Naive thymus-derived CD4-positive, alpha-beta T cell (primary cell): Measurements from ENCODE around the gene BCR. TPM values are rescaled to one million over a fixed set of nuclear protein-coding genes. Genes with fewer than 3 reads are reported as not detected.
A peak's percentile ranks its signal among the peaks of the same experiment; 100 is the strongest.

ENCODE experiments used
- ATAC-seq: fragments of 150-1000 bp; cut with Tn5 transposase; 2 replicates; pipeline ENCODE4 v1.10.0; 2021; ENCODE audit warnings: mild to moderate bottlenecking, moderate library complexity
- CTCF ChIA-PET: fragments of 350-600 bp; sonication (Branson Sonifier 250); formaldehyde crosslinking; loops from one replicate; lab custom pipeline; 2021; ENCODE audit warnings: antibody characterized with exemption; lab: Charles Lee
- POLR2A ChIA-PET: fragments of 350-600 bp; sonication (Branson Sonifier 250); formaldehyde crosslinking; loops from one replicate; lab custom pipeline; 2021; ENCODE audit warnings: antibody characterized with exemption, inconsistent platforms; lab: Charles Lee
- DNase-seq, 9 donors: peaks; one replicate each; pipeline versions ENCODE4 v3.0.0 to v3.0.0-alpha.2; 2020 to 2022; ENCODE audit warnings: mixed read lengths in 1 of 9
- H3K27ac ChIP-seq: one replicate; pipeline ENCODE4 v1.7.0; 2013; ENCODE audit warnings: mild to moderate bottlenecking, low read depth, low read length, moderate library complexity
- H3K27me3 ChIP-seq, 2 donors: one replicate each; pipeline ENCODE4 v1.7.0; 2013; ENCODE audit warnings: low read length in 2 of 2, mild to moderate bottlenecking in 2 of 2, moderate library complexity in 2 of 2; ENCODE audit not compliant: control insufficient read depth in 2 of 2, insufficient read depth in 2 of 2
- H3K36me3 ChIP-seq, 3 experiments: 1 replicate in 2 of 3; 2 replicates in 1 of 3; pipeline ENCODE4 v1.7.0; 2013; ENCODE audit warnings: low read length in 3 of 3, mild to moderate bottlenecking in 3 of 3, moderate library complexity in 1 of 3; ENCODE audit not compliant: insufficient read depth in 3 of 3, control insufficient read depth in 2 of 3
- H3K4me1 ChIP-seq, 2 donors: one replicate each; pipeline ENCODE4 v1.7.0; 2013; ENCODE audit warnings: low read length in 2 of 2, mild to moderate bottlenecking in 2 of 2, moderate library complexity in 1 of 2; ENCODE audit not compliant: control insufficient read depth in 2 of 2, insufficient read depth in 2 of 2
- H3K4me3 ChIP-seq: 2 replicates; pipeline ENCODE4 v1.7.0; 2013; ENCODE audit warnings: mild to moderate bottlenecking, low read length
- H3K9me3 ChIP-seq, 3 experiments: 1 replicate in 2 of 3; 2 replicates in 1 of 3; pipeline ENCODE4 v1.7.0; 2013; ENCODE audit warnings: low read length in 3 of 3; ENCODE audit not compliant: control insufficient read depth in 2 of 3
- H3K27ac Mint-ChIP-seq, 9 donors: one replicate each; pipeline ENCODE4 v1.8.0; 2020 to 2022; ENCODE audit warnings: mixed read lengths in 9 of 9, mild to moderate bottlenecking in 8 of 9, moderate library complexity in 5 of 9, inconsistent platforms in 2 of 9
- H3K27me3 Mint-ChIP-seq, 5 donors: one replicate each; pipeline ENCODE4 v1.8.0; 2021 to 2022; ENCODE audit warnings: mixed read lengths in 5 of 5, mild to moderate bottlenecking in 1 of 5
- H3K36me3 Mint-ChIP-seq, 5 donors: one replicate each; pipeline ENCODE4 v1.8.0; 2020 to 2022; ENCODE audit warnings: mixed read lengths in 5 of 5, mild to moderate bottlenecking in 3 of 5, inconsistent platforms in 1 of 5
- H3K4me1 Mint-ChIP-seq, 7 donors: one replicate each; pipeline ENCODE4 v1.8.0; 2020 to 2022; ENCODE audit warnings: mixed read lengths in 7 of 7, mild to moderate bottlenecking in 3 of 7, inconsistent platforms in 1 of 7
- H3K4me3 Mint-ChIP-seq, 10 donors: one replicate each; pipeline ENCODE4 v1.8.0; 2020 to 2022; ENCODE audit warnings: mild to moderate bottlenecking in 10 of 10, mixed read lengths in 10 of 10, moderate library complexity in 6 of 10, inconsistent platforms in 2 of 10
- H3K9me3 Mint-ChIP-seq, 11 donors: one replicate each; pipeline ENCODE4 v1.8.0; 2020 to 2022; ENCODE audit warnings: mixed read lengths in 11 of 11, mild to moderate bottlenecking in 4 of 11, inconsistent platforms in 1 of 11, moderate library complexity in 1 of 11
- intact Hi-C, 2 donors: fragments of 100-400 bp; cut with micrococcal nuclease; formaldehyde crosslinking; loops; one replicate each; pipeline ENCODE4 v1.15.1; 2023
- polyA plus RNA-seq, 2 donors: library from polyadenylated mRNA; unstranded; fragments of 300-500 nt; fragmentation: Illumina TruSeq; gene quantifications; one replicate each; pipeline ENCODE4 v1.2.3, GENCODE V29; 2021
- total RNA-seq, 6 experiments: library from RNA in 5 of 6; stranded (reverse) in 5 of 6; gene quantifications; 1 replicate in 5 of 6; 2 replicates in 1 of 6; pipeline ENCODE4 v1.2.3 and lab custom pipeline; 2021 to 2026

The BCR gene
- total and polyA plus RNA-seq, 7 experiments from 2014 or later: 6.1 to 103 (median 83.8) TPM

DNA sequence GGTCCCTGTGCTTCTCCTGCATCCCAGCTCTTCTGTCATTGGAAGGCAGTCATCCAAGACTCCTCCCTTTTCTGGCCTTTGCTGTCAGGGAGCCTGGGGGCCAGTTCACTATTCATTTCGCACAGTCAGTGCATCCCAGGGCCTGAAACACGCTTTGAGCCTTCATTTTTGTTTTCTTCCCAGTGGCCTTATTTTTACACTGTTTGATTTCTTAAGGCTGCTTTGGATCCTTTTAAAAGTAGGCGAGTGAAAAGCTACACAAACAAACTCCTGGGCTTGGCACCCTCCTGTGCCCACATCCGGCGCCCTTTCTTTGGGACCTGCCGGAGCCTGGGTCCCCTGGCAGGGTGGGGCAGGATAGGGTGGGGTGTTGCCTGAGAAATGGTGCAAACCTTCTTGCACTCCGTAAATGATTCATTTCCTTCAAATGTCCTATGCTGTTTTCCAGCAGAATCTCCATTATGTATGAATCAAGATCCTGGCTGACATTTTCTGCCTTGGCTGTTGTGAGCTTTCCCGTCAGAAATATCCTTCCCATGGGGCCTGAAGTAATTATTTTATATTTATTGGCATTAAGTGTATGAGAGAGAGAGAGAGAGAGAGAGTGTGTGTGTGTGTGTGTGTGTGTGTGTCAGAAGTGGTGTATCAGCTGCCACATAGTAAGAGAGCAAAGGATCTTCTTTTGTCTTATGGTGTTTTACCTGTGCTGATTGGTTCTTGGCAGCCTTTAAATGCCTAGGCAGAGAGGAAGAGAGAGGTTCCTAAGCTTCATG is 45.6 kb downstream of the BCR start:
- CTCF ChIA-PET: interaction anchor here (0.9 to 1.6 kb wide), 3 partner anchors 16 to 20 kb away, joined by 3 to 6 read pairs (median 4); no protein-coding TSS in a partner anchor
- no peaks in the 10 kb centered on the region for H3K36me3 ChIP-seq
- H3K9me3 ChIP-seq: peaks cover 0 to 12% (median 0%) of the 10 kb centered on the region in 3 experiments
- Mint-ChIP-seq H3K4me3 (peak overlapping the region; percentile 51 to 83 (median 72)), H3K36me3 (peaks cover 0 to 38% (median 31%) of the 10 kb centered on the region in 5 donors), H3K27ac (peak overlapping the region; percentile 69 to 96 (median 82)), H3K4me1 (peaks cover 62 to 99% (median 93%) of the 10 kb centered on the region in 7 donors), H3K27me3 (no peaks in the 10 kb centered on the region), H3K9me3 (peaks cover 0 to 38% (median 13%) of the 10 kb centered on the region in 11 donors)
- DNase-seq (peak in 7 of 9 donors; percentile 59 to 84 (median 73)), ATAC-seq (peak; percentile 81)
- H3K27ac ChIP-seq: peak overlapping the region; percentile 67
- POLR2A ChIA-PET: interaction anchor here (0.6 to 3.2 kb wide), 11 partner anchors 8 to 927 kb away, joined by 3 to 16 read pairs (median 4); partner anchors contain the start of gene BCR
- no peaks in the 10 kb centered on the region for H3K27me3 ChIP-seq
- no peak overlapping the region for H3K4me3 ChIP-seq
- H3K4me1 ChIP-seq: peaks cover 14 to 78% of the 10 kb centered on the region in 2 donors
- intact Hi-C loops: loop anchor here in 1 of 2 donors (1.0 to 2.0 kb wide), 4 partner anchors 10 to 46 kb away; partner anchors contain the start of gene BCR

DNA sequence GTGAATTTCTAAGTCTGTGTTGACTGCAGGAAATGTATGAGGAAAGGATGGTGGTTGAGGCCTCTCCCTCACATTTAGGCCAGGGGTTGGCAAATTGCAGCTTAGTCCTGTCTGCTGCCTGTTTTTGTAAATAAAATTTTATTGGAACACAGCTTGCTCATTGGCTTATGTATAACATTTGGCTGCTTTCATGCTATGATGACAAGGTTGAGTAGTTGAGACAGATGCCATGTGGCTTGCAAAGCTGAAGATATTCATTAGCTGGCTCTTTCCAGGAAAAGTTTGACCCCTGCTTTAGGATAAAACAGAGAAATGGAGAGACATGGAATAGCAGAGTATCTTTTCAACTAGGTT is 46.2 kb downstream of the BCR start:
- Mint-ChIP-seq H3K27ac (peak overlapping the region; percentile 69 to 96 (median 82)), H3K27me3 (no peaks in the 10 kb centered on the region), H3K36me3 (peaks cover 0 to 38% (median 31%) of the 10 kb centered on the region in 5 donors), H3K4me1 (peaks cover 56 to 99% (median 92%) of the 10 kb centered on the region in 7 donors), H3K4me3 (peak overlapping the region; percentile 31 to 83 (median 72)), H3K9me3 (peaks cover 0 to 38% (median 13%) of the 10 kb centered on the region in 11 donors)
- Histone ChIP-seq H3K36me3 (no peaks in the 10 kb centered on the region), H3K9me3 (peaks cover 0 to 12% (median 0%) of the 10 kb centered on the region in 3 experiments), H3K27ac (peak overlapping the region; percentile 67), H3K4me1 (peaks cover 14 to 72% of the 10 kb centered on the region in 2 donors), H3K4me3 (no peak overlapping the region), H3K27me3 (no peaks in the 10 kb centered on the region)
- intact Hi-C loops: loop anchor here in 1 of 2 donors (1.0 kb wide), 3 partner anchors 10 to 46 kb away; partner anchors contain the start of gene BCR
- no peak for ATAC-seq
- CTCF ChIA-PET: interaction anchor here (0.9 to 1.6 kb wide), 3 partner anchors 17 to 20 kb away, joined by 3 to 6 read pairs (median 5); no protein-coding TSS in a partner anchor
- DNase-seq: no peak
- POLR2A ChIA-PET: interaction anchor here (0.7 to 3.2 kb wide), 10 partner anchors 9 to 927 kb away, joined by 3 to 16 read pairs (median 6); partner anchors contain the start of gene BCR

DNA sequence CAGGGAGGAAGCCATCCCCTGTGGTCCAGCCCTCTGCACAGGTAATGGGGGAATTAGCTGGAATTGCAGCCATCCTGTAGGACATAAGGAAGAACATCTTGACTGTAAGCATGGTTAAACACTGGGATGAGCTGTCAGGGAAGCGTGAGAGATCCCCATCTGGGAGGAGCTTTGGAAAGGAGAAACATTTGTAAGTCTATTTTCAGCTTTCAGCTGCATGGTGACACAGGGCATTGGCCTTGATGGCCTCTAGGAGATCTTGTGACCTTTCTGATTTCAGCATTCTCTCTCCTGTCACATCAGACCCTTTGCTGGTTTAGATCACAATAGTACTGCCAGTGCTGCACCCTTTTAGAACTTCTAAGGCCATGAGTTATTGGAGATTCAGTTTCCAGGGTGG is 47.1 kb downstream of the BCR start:
- no peak for ATAC-seq
- H3K4me3 Mint-ChIP-seq: peak overlapping the region in 8 of 10 donors; percentile 3 to 83 (median 40)
- H3K9me3 ChIP-seq: peaks cover 0 to 12% (median 0%) of the 10 kb centered on the region in 3 experiments
- H3K4me1 ChIP-seq: peaks cover 14 to 70% of the 10 kb centered on the region in 2 donors
- no peaks in the 10 kb centered on the region for H3K27me3 Mint-ChIP-seq
- H3K27me3 ChIP-seq: no peaks in the 10 kb centered on the region
- intact Hi-C loops: no loop called here
- ChIA-PET POLR2A (interaction anchor here (0.6 to 3.2 kb wide), 5 partner anchors 8 to 48 kb away, joined by 3 to 16 read pairs (median 9); partner anchors contain the start of gene BCR), CTCF (interaction anchor here (0.9 to 1.0 kb wide), 2 partner anchors 16 to 21 kb away, joined by 3 to 5 read pairs; no protein-coding TSS in a partner anchor)
- H3K27ac ChIP-seq: peak overlapping the region; percentile 67
- no peak overlapping the region for H3K4me3 ChIP-seq
- H3K36me3 ChIP-seq: no peaks in the 10 kb centered on the region
- H3K4me1 Mint-ChIP-seq: peaks cover 49 to 97% (median 91%) of the 10 kb centered on the region in 7 donors
- H3K9me3 Mint-ChIP-seq: peaks cover 0 to 38% (median 13%) of the 10 kb centered on the region in 11 donors
- H3K27ac Mint-ChIP-seq: peak overlapping the region in 8 of 9 donors; percentile 45 to 96 (median 84)
- peaks cover 0 to 38% (median 31%) of the 10 kb centered on the region in 5 donors for H3K36me3 Mint-ChIP-seq
- DNase-seq: no peak

DNA sequence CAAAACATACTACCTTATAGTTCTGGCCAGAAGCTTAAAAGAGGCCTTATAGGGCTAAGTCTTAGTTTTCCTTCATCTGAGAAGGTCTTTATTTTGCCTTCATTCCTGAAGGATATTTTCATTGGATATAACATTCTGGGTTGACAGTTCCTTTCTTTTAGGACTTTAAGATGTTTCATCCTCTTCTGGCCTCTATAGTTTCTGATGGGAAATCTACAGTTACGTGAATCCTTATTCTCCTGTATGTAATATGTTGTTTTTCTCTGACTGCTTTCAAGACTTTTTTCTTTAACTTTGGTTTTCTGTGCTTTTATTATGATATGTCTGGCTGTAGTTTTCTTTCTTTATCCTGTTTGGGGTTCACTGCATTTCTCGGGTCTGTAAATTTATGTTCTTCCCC is 48.2 kb downstream of the BCR start:
- CTCF ChIA-PET: interaction anchor here (1.0 kb wide), 1 partner anchor 15 kb away, joined by 3 read pairs; no protein-coding TSS in a partner anchor
- Histone ChIP-seq H3K36me3 (no peaks in the 10 kb centered on the region), H3K4me3 (no peak overlapping the region), H3K27ac (peak overlapping the region; percentile 42), H3K27me3 (no peaks in the 10 kb centered on the region), H3K4me1 (peaks cover 14 to 67% of the 10 kb centered on the region in 2 donors), H3K9me3 (peaks cover 0 to 12% (median 0%) of the 10 kb centered on the region in 3 experiments)
- Mint-ChIP-seq H3K36me3 (peaks cover 0 to 38% (median 31%) of the 10 kb centered on the region in 5 donors), H3K27ac (peak overlapping the region in 8 of 9 donors; percentile 34 to 96 (median 77)), H3K27me3 (no peaks in the 10 kb centered on the region), H3K4me1 (peaks cover 40 to 96% (median 90%) of the 10 kb centered on the region in 7 donors), H3K4me3 (peak overlapping the region in 4 of 10 donors; percentile 3 to 83 (median 30)), H3K9me3 (peaks cover 0 to 38% (median 13%) of the 10 kb centered on the region in 11 donors)
- no peak for ATAC-seq
- intact Hi-C loops: no loop called here
- POLR2A ChIA-PET: interaction anchor here (0.8 to 3.2 kb wide), 2 partner anchors 11 to 15 kb away, joined by 5 to 9 read pairs; no protein-coding TSS in a partner anchor
- DNase-seq: no peak

DNA sequence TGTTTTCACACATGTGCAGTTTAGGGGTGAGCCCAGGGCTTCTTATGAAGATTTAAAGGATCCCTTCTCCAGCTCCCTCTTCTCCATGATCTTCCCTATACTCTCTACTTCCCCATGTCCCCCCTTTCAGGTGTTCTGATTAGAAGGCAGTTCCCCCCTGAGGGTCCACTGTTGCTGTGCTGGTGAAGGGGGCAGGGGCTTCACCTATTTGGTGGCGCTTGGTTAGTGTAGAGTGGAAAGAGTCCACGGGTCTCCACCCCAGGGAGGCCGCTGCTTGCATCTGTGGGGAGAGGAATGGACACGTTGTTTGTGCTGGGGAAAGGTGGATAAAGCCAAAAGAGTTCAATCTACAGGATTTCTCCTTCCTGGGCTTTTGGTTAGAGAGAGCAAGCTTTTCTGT is 49.3 kb downstream of the BCR start:
- ATAC-seq (no peak), DNase-seq (no peak)
- no peaks in the 10 kb centered on the region for H3K27me3 Mint-ChIP-seq
- Histone ChIP-seq H3K4me3 (no peak overlapping the region), H3K27me3 (no peaks in the 10 kb centered on the region), H3K4me1 (peaks cover 14 to 57% of the 10 kb centered on the region in 2 donors), H3K36me3 (no peaks in the 10 kb centered on the region), H3K9me3 (peaks cover 0 to 12% (median 0%) of the 10 kb centered on the region in 3 experiments), H3K27ac (peak overlapping the region; percentile 34)
- peak overlapping the region in 1 of 10 donors; percentile 83 for H3K4me3 Mint-ChIP-seq
- peaks cover 0 to 38% (median 13%) of the 10 kb centered on the region in 11 donors for H3K9me3 Mint-ChIP-seq
- ChIA-PET CTCF (interaction anchor here (0.8 to 1.0 kb wide), 2 partner anchors 12 to 16 kb away, joined by 3 read pairs; no protein-coding TSS in a partner anchor), POLR2A (interaction anchor here (0.6 kb wide), 1 partner anchor 13 kb away, joined by 3 read pairs; no protein-coding TSS in a partner anchor)
- peaks cover 0 to 39% (median 31%) of the 10 kb centered on the region in 5 donors for H3K36me3 Mint-ChIP-seq
- H3K4me1 Mint-ChIP-seq: peaks cover 39 to 93% (median 87%) of the 10 kb centered on the region in 7 donors
- intact Hi-C loops: no loop called here
- H3K27ac Mint-ChIP-seq: peak overlapping the region in 8 of 9 donors; percentile 62 to 96 (median 82)
